Lower lobe of right lung (tissue), 2 donors: Measurements from ENCODE around the gene IGFL3. TPM values are rescaled to one million over a fixed set of nuclear protein-coding genes. Genes with fewer than 3 reads are reported as not detected.
"Not testable (repeated sequence)": the region's sequence is repeated elsewhere in the genome, so short reads cannot be mapped to it uniquely, and the experiment has no call there.

Experiments used
- ATAC-seq, 2 donors: fragments of 200-7000 bp; cut with Tn5 transposase; one replicate each; pipeline ENCODE4 v1.9.1; 2020 to 2022; ENCODE audit warnings: mild to moderate bottlenecking in 2 of 2, moderate library complexity in 2 of 2
- DNase-seq: peaks from one replicate; pipeline ENCODE4 v3.0.0-alpha.2; 2020
- H3K27ac ChIP-seq: fragments of 200-600 bp; one replicate; pipeline ENCODE4 v1.8.0; 2022
- H3K27me3 ChIP-seq: fragments of 200-600 bp; one replicate; pipeline ENCODE4 v1.8.0; 2022; ENCODE audit warnings: low read depth
- H3K36me3 ChIP-seq: fragments of 200-600 bp; one replicate; pipeline ENCODE4 v1.8.0; 2022; ENCODE audit warnings: mild to moderate bottlenecking
- H3K4me1 ChIP-seq: fragments of 200-600 bp; one replicate; pipeline ENCODE4 v1.8.0; 2022
- H3K4me3 ChIP-seq: fragments of 200-600 bp; one replicate; pipeline ENCODE4 v1.8.0; 2022; ENCODE audit warnings: mild to moderate bottlenecking
- H3K9me3 ChIP-seq: fragments of 200-600 bp; one replicate; pipeline ENCODE4 v1.8.0; 2022
- CTCF ChIP-seq: fragments of 200-600 bp; IDR thresholded peaks from one replicate; pipeline ENCODE4 v1.8.0; 2022; ENCODE audit warnings: antibody characterized with exemption, mild to moderate bottlenecking
- intact Hi-C: fragments of 100-400 bp; cut with DNase I; formaldehyde crosslinking; loops from one replicate; pipeline ENCODE4 v1.11.0; 2022
- total RNA-seq: library from RNA; stranded (reverse); fragmentation: NEBNext Ultra II Directional; extraction: Animal tissue kit (Norgen Biotek cat#: 25700); gene quantifications from one replicate; pipeline ENCODE4 v1.2.1, GENCODE V29; 2021
- donor health status: DM: no; HTN: yes; CAD: no; lungs with severe emphysema.

IGFL3 gene
- total RNA-seq, 1 donor from 2014 or later, result not detected

DNA sequence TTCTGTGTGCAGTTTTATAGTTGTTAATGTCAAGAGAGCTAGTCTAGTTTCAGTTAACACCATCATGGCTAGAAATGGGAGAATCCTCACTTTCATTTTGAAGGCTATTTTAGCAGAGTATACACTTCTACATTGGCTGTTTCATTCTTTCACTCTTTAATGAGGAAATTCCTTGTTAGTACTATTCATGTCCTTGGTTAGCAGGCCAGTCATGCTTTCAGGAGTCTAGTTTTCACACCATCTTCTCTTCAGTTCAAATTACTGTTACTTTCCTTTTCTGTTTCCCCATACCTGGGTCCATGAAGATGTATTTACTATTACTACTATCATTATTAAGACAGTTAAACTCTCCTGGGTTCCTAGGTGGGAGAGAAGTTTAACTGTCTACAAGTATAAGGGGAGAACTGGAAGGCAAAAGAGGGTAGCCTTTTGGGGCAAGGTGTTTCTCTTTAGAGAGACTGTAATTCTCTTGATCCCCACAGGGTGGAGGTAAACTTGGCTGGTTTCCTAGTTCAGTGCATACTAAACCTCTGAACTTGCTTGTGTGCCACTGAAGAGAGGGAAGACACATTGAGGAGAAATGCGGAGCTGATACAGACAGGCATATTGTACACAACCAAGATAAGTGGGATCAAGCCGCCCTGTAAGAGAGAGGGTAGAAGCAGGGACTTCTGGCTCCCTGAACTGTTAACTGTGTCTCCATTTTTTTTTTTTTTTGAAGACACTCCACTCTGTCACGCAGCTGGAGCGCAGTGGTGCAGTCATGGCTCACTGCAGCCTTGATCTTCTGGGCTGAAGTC is 42.4 kb downstream of the IGFL3 start:
- Histone ChIP-seq H3K9me3 (peaks cover 10% of the 10 kb centered on the region), H3K4me3 (no peak overlapping the region), H3K36me3 (no peaks in the 10 kb centered on the region), H3K4me1 (no peaks in the 10 kb centered on the region), H3K27ac (no peak overlapping the region), H3K27me3 (peaks cover 15% of the 10 kb centered on the region)
- intact Hi-C loops, result loop anchor here (5.0 kb wide), 1 partner anchor 180 kb away; no protein-coding TSS in a partner anchor
- peak; percentile 70 for TF ChIP-seq CTCF
- no peak for DNase-seq
- ATAC-seq, result peak; percentile 70 to 71

DNA sequence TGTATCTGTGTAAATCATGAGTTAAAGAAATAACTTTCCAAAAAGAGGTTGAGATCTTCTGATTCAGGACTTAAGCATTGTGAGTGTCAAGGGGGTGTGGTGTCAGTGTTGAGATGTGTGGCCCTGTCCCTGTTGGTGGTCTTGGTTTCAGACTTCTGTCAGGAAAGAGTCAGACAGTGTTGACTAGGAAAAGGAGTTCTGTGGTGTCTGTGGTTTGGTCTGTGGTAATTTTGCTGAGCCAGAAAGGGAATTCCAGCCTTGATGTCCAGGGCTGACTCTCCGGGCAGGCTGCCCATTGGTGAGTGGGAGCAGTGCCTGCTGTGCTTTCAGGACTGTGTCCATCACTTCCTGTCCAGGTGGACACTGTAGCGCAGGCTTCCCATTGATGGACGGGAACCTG is 43.9 kb downstream of the IGFL3 start:
- H3K27me3 ChIP-seq, result peaks cover 29% of the 10 kb centered on the region
- intact Hi-C loops, result loop anchor here (5.0 kb wide), 1 partner anchor 182 kb away; no protein-coding TSS in a partner anchor

GRCh38 chr19:46079576-46079975 is 44.9 kb downstream of the IGFL3 start:
- no peak for TF ChIP-seq CTCF
- Histone ChIP-seq H3K4me3 (no peak overlapping the region), H3K4me1 (no peaks in the 10 kb centered on the region), H3K27ac (no peak overlapping the region), H3K36me3 (no peaks in the 10 kb centered on the region), H3K9me3 (no peaks in the 10 kb centered on the region), H3K27me3 (peaks cover 35% of the 10 kb centered on the region)
- intact Hi-C loops, result no loop called here
- no peak for DNase-seq
- no peak for ATAC-seq

More for the DNA sequence above, 43.9 kb downstream of the IGFL3 start:
- Histone ChIP-seq H3K4me3 (no peak overlapping the region), H3K27ac (no peak overlapping the region), H3K9me3 (peaks cover under 1% of the 10 kb centered on the region), H3K36me3 (no peaks in the 10 kb centered on the region), H3K4me1 (no peaks in the 10 kb centered on the region)
- ATAC-seq (no peak), DNase-seq (no peak)
- no peak for TF ChIP-seq CTCF

GRCh38 chr19:46078573-46079332 is 45.7 kb downstream of the IGFL3 start:
- H3K4me1 ChIP-seq, H3K36me3 ChIP-seq, H3K9me3 ChIP-seq, DNase-seq, intact Hi-C loops, H3K27ac ChIP-seq, H3K4me3 ChIP-seq: not testable (repeated sequence)
- H3K27me3 ChIP-seq, result peaks cover 38% of the 10 kb centered on the region
- peak; percentile 68 to 77 for ATAC-seq
- peak; percentile 42 for TF ChIP-seq CTCF

GRCh38 chr19:46077815-46078167 is 46.7 kb downstream of the IGFL3 start:
- no peak for TF ChIP-seq CTCF
- ATAC-seq, result no peak
- intact Hi-C loops, result no loop called here
- Histone ChIP-seq H3K36me3 (no peaks in the 10 kb centered on the region), H3K27ac (no peak overlapping the region), H3K9me3 (no peaks in the 10 kb centered on the region), H3K4me1 (no peaks in the 10 kb centered on the region), H3K27me3 (peaks cover 38% of the 10 kb centered on the region), H3K4me3 (no peak overlapping the region)
- DNase-seq, result no peak
